ENCODE measurements around the gene SLC18A2.
"Not testable (repeated sequence)": the region's sequence is repeated elsewhere in the genome, so short reads cannot be mapped to it uniquely, and the experiment has no call there.

SLC18A2 gene

DNA sequence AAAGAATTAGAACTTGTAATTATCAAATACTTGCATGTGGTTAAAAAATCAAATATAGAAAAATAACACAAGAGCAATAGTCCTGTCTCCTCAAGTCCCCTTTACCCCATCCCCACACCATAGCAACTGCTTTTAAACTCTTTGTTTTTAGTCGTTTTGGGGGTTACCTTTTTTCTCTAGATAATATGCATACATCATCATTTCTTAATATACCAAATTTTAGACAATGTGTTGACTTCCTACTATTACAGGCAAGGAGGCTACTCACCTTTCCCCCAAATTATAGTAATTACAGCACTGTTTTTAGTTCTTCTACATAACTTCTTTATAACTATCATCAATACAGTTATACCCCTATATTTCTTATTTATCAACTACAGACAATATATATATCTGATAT, 57.3 kb downstream of the SLC18A2 start:
- no peaks in the 10 kb centered on the region for H3K4me1 ChIP-seq (ENCODE audit: control insufficient read depth, insufficient read depth, low read length)
- H3K9me3 ChIP-seq (replicated peaks; ENCODE audit: low read length): no peaks in the 10 kb centered on the region
- H3K4me2 ChIP-seq (ENCODE audit: low read length): no peak overlapping the region
- no peak overlapping the region for H3K9ac ChIP-seq (ENCODE audit: low read depth, low read length)
- H3K36me3 ChIP-seq (ENCODE audit: insufficient read depth, low read length): no peaks in the 10 kb centered on the region
- H3K27me3 ChIP-seq (ENCODE audit: control insufficient read depth, insufficient read depth, low read length): no peaks in the 10 kb centered on the region
- H3K4me3 ChIP-seq (ENCODE audit: low read length): no peak overlapping the region

DNA sequence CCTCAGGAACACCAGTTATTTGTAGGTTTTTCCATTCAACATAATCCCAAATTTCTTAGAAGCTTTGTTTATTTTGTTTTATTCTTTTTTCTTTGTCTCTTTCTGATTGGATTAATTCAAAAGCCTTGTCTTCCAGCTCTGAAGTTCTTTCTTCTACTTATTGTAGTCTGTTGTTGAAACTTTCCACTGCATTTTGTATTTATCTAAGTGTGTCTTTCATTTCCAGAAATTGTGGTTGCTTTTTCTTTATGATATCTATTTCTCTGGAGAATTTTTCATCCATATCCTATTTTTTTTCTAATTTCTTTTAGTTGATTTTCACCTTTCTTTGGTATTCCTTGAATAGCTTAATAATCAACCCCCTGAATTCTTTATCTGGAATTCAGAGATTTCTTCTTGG, 58.5 kb downstream of the SLC18A2 start:
- Histone ChIP-seq H3K9ac (ENCODE audit: low read depth, low read length) (no peak overlapping the region), H3K4me3 (ENCODE audit: low read length) (no peak overlapping the region), H3K36me3 (ENCODE audit: insufficient read depth, low read length) (no peaks in the 10 kb centered on the region), H3K27me3 (ENCODE audit: control insufficient read depth, insufficient read depth, low read length) (no peaks in the 10 kb centered on the region), H3K4me2 (ENCODE audit: low read length) (no peak overlapping the region), H3K9me3 (replicated peaks; ENCODE audit: low read length) (no peaks in the 10 kb centered on the region), H3K4me1 (ENCODE audit: control insufficient read depth, insufficient read depth, low read length) (no peaks in the 10 kb centered on the region)

DNA sequence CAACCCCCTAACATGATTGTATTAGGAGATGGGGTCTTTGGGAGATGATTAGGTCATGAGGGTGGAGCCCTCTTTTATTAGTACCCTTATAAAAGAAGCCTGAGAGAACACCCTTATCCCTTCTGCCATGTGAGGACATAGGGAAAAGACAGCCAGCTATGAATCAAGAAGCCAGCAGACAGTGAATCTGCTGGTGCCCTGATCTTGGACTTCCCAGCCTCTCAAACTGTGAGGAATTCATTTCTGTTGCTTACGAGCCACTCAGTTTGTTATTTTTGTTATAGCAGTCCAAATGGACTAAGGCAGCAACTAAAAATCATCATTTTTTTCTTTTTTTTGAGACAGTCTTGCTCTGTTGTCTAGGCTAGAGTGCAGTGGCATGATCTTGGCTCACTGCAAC, 59.8 kb downstream of the SLC18A2 start:
- H3K9ac ChIP-seq (ENCODE audit: low read depth, low read length): no peak overlapping the region

DNA sequence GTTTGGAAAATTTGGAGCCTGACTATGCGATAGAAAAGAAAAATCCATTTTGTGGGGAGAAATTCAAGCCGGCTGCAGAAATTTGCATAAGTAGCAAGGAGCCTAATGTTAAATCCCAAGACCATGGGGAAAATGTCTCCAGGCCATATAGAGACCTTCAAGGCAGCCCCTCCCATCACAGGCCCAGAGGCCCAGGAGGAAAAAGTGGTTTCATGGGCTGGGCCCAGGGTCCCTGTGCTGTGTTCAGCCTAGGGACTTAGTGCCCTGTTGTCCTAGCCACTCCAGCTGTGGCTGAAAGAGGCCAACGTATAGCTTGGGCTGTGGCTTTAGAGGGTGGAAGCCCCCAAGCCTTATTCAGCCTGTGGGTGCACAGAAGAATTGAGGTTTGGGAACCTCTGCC, 62.5 kb downstream of the SLC18A2 start:
- H3K27me3 ChIP-seq (ENCODE audit: control insufficient read depth, insufficient read depth, low read length); H3K4me2 ChIP-seq (ENCODE audit: low read length); H3K36me3 ChIP-seq (ENCODE audit: insufficient read depth, low read length): not testable (repeated sequence)

More for the DNA sequence above, 59.8 kb downstream of the SLC18A2 start:
- Histone ChIP-seq H3K27me3 (ENCODE audit: control insufficient read depth, insufficient read depth, low read length) (no peaks in the 10 kb centered on the region), H3K9me3 (replicated peaks; ENCODE audit: low read length) (no peaks in the 10 kb centered on the region), H3K4me1 (ENCODE audit: control insufficient read depth, insufficient read depth, low read length) (no peaks in the 10 kb centered on the region), H3K4me2 (ENCODE audit: low read length) (no peak overlapping the region), H3K4me3 (ENCODE audit: low read length) (no peak overlapping the region), H3K36me3 (ENCODE audit: insufficient read depth, low read length) (no peaks in the 10 kb centered on the region)

DNA sequence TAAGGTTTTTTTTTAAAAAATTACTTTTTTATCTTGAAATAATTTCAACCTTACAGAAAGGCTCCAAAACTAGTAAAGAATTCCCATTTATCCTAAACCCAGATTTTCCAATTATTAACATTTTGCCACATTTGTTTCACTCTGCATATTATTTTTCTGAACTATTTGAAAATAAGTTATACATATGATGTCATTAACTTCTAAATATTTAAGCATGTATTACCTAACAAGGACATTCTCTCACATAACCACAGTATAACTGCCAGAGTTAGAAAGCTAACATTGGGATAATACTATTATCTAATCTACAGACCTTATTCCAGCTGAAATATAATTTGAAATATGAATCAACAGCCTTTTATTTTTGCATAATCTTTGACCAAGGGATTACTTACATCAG, 65.8 kb downstream of the SLC18A2 start:
- H3K4me3 ChIP-seq (ENCODE audit: low read length): no peak overlapping the region
- no peak overlapping the region for H3K4me2 ChIP-seq (ENCODE audit: low read length)
- H3K36me3 ChIP-seq (ENCODE audit: insufficient read depth, low read length): peaks cover 2% of the 10 kb centered on the region
- no peaks in the 10 kb centered on the region for H3K4me1 ChIP-seq (ENCODE audit: control insufficient read depth, insufficient read depth, low read length)
- no peak overlapping the region for H3K9ac ChIP-seq (ENCODE audit: low read depth, low read length)
- H3K27me3 ChIP-seq (ENCODE audit: control insufficient read depth, insufficient read depth, low read length): no peaks in the 10 kb centered on the region
- H3K9me3 ChIP-seq (replicated peaks; ENCODE audit: low read length): no peaks in the 10 kb centered on the region

More for the DNA sequence above, 62.5 kb downstream of the SLC18A2 start:
- H3K9me3 ChIP-seq (replicated peaks; ENCODE audit: low read length); H3K9ac ChIP-seq (ENCODE audit: low read depth, low read length); H3K4me3 ChIP-seq (ENCODE audit: low read length); H3K4me1 ChIP-seq (ENCODE audit: control insufficient read depth, insufficient read depth, low read length): not testable (repeated sequence)

DNA sequence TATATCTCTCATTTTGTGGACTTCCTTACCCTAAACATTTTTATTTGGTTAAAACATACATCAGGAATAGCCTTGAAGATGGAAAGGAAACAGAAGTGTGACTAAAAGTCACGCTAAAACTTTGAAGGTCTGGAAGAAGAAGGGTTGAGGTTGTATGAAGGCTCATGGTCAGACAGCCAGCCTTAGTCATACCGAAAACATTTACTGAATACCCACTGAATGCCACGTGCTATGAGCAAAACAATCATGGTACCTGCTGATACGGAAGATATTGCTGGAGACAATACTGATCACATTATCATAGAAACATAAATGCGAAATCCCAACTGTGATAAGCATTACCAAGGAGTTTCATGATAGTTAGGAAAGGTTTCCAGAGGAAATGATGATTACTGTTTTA, 70.3 kb downstream of the SLC18A2 start:
- Histone ChIP-seq H3K27me3 (ENCODE audit: control insufficient read depth, insufficient read depth, low read length) (no peaks in the 10 kb centered on the region), H3K36me3 (ENCODE audit: insufficient read depth, low read length) (peaks cover 2% of the 10 kb centered on the region), H3K4me2 (ENCODE audit: low read length) (no peak overlapping the region), H3K9me3 (replicated peaks; ENCODE audit: low read length) (no peaks in the 10 kb centered on the region), H3K9ac (ENCODE audit: low read depth, low read length) (no peak overlapping the region), H3K4me1 (ENCODE audit: control insufficient read depth, insufficient read depth, low read length) (no peaks in the 10 kb centered on the region), H3K4me3 (ENCODE audit: low read length) (no peak overlapping the region)

DNA sequence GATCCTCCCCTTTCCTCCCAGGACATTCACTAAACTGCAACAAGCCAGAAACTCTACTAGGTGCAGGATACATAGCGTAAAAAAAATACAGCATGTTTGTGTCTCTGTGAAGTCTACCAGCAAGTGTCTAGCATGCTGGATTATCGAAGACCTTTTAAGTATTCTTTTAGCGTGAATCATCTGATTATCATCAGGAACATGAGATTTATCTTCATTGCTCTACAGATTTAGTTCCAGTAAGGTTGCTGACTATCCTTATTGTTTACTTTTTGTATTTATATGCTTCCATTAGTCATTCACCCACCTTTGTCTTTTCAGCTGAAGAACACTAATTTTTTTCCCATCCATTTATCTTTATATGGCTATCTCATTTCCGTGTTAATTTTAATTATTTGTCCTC, 71.5 kb downstream of the SLC18A2 start:
- Histone ChIP-seq H3K4me3 (ENCODE audit: low read length) (no peak overlapping the region), H3K36me3 (ENCODE audit: insufficient read depth, low read length) (peaks cover 2% of the 10 kb centered on the region), H3K4me1 (ENCODE audit: control insufficient read depth, insufficient read depth, low read length) (no peaks in the 10 kb centered on the region), H3K9me3 (replicated peaks; ENCODE audit: low read length) (no peaks in the 10 kb centered on the region), H3K27me3 (ENCODE audit: control insufficient read depth, insufficient read depth, low read length) (no peaks in the 10 kb centered on the region), H3K9ac (ENCODE audit: low read depth, low read length) (no peak overlapping the region), H3K4me2 (ENCODE audit: low read length) (no peak overlapping the region)

DNA sequence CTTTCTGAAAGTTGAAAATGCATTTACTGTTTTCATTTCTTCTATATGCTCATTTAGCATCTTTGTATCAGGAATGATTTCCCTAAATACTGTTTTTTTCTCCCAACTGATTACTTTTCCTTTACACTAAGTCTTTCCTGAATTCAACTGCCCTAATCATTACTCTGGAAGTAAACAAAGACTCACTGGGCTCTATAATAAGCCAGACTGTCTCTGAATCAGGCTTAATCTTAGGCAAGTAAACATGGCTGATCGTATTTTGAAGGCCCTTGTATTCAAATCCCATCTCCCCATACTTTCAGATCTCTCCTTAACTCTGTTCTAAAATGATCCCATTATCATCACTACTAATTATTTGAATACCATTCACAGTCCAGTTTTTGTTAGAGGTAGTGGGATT, 72.7 kb downstream of the SLC18A2 start:
- Histone ChIP-seq H3K4me2 (ENCODE audit: low read length) (no peak overlapping the region), H3K9me3 (replicated peaks; ENCODE audit: low read length) (no peaks in the 10 kb centered on the region), H3K9ac (ENCODE audit: low read depth, low read length) (no peak overlapping the region), H3K36me3 (ENCODE audit: insufficient read depth, low read length) (peaks cover 2% of the 10 kb centered on the region), H3K4me1 (ENCODE audit: control insufficient read depth, insufficient read depth, low read length) (no peaks in the 10 kb centered on the region), H3K27me3 (ENCODE audit: control insufficient read depth, insufficient read depth, low read length) (no peaks in the 10 kb centered on the region), H3K4me3 (ENCODE audit: low read length) (no peak overlapping the region)

DNA sequence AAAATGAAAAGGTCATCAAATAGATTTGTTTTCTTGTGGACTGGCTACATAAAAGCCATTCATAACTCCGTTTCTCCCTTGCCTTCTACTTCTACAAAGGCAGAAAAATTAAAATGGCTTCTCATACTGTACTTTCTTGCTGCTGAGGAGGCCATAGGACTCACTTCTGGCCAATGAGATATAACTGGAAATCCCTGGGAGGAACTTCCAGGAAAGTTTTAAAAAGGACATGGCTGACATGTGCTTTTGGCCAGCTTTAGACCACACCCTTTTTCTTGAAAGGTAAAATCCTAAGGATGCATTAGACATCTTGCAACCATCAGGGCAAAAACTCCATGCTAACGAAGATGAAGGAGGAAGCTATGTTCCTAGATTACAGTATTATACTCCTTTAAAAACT, 75.8 kb downstream of the SLC18A2 start:
- Histone ChIP-seq H3K9ac (ENCODE audit: low read depth, low read length) (no peak overlapping the region), H3K4me2 (ENCODE audit: low read length) (no peak overlapping the region), H3K4me3 (ENCODE audit: low read length) (no peak overlapping the region), H3K9me3 (replicated peaks; ENCODE audit: low read length) (no peaks in the 10 kb centered on the region), H3K36me3 (ENCODE audit: insufficient read depth, low read length) (no peaks in the 10 kb centered on the region), H3K27me3 (ENCODE audit: control insufficient read depth, insufficient read depth, low read length) (no peaks in the 10 kb centered on the region), H3K4me1 (ENCODE audit: control insufficient read depth, insufficient read depth, low read length) (no peaks in the 10 kb centered on the region)

DNA sequence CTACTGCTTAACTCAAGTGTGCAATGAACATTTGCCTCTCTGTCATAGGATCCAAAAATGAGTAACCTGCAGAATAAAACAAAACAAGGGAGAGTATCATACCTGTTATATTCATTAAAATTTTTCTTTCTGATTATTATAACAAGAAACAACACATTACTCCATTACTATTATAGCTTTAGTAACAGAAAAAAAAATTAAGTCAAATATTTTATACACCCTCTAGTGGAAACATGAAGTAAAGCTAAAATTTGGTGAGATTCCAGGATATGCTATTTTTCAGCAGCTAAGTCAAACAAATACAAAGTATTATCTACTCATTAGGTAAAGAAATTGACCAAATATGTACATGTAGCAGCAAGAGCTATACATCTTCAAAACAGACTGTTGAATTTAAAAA, 78.0 kb downstream of the SLC18A2 start:
- no peak overlapping the region for H3K9ac ChIP-seq (ENCODE audit: low read depth, low read length)
- no peaks in the 10 kb centered on the region for H3K4me1 ChIP-seq (ENCODE audit: control insufficient read depth, insufficient read depth, low read length)
- no peaks in the 10 kb centered on the region for H3K36me3 ChIP-seq (ENCODE audit: insufficient read depth, low read length)
- H3K4me2 ChIP-seq (ENCODE audit: low read length): no peak overlapping the region
- no peaks in the 10 kb centered on the region for H3K9me3 ChIP-seq (replicated peaks; ENCODE audit: low read length)
- no peak overlapping the region for H3K4me3 ChIP-seq (ENCODE audit: low read length)
- no peaks in the 10 kb centered on the region for H3K27me3 ChIP-seq (ENCODE audit: control insufficient read depth, insufficient read depth, low read length)

DNA sequence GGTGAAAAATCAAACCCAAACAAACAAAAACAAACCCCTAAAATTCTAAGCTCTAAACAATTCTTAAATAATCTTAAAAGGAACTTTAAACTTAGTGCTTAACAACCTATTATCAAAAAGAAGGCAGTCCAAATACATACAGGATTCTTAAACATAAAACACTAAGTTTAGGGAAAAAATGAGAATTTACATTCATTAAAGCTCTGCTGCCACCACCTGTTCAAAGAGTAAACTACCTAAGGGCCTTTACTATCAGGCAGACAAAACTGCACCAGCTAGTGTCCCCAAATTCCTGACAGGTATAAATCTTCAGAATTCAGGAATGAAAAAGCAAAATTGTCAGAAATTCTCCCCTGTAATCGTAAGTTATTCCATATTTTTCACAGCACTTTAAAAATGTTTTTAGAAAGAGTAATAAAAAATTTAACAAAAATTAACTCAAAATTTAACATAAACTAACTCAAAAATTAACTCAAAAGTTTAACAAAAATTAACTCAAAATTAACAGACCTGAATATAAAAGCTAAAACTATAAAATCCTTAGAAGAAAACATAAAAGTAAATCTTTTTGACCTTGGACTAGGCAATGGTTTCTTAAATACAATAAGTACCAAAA, 79.2 kb downstream of the SLC18A2 start:
- no peak overlapping the region for H3K4me2 ChIP-seq (ENCODE audit: low read length)
- H3K4me1 ChIP-seq (ENCODE audit: control insufficient read depth, insufficient read depth, low read length): no peaks in the 10 kb centered on the region
- H3K9ac ChIP-seq (ENCODE audit: low read depth, low read length): no peak overlapping the region
- no peaks in the 10 kb centered on the region for H3K9me3 ChIP-seq (replicated peaks; ENCODE audit: low read length)
- H3K36me3 ChIP-seq (ENCODE audit: insufficient read depth, low read length): no peaks in the 10 kb centered on the region
- H3K4me3 ChIP-seq (ENCODE audit: low read length): no peak overlapping the region
- H3K27me3 ChIP-seq (ENCODE audit: control insufficient read depth, insufficient read depth, low read length): no peaks in the 10 kb centered on the region

DNA sequence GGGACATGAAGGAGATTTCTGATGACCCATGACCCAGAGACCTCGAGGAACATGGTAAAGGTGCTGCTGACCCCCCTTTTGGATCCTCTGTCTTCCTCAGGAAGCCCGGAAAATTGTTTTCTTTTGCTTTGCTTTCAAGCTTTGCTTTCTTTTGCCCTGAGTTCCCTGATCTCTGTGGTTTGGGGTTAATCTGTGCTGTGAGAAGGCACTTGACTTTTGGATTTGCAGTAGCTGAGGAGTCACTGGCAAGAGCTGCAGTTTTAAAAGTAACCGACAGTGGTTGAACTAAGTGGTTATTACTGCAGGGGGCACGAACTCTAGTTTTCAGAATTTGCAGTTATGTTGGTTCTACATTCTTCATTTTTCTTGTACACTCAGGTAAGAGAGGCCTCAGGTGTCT, 81.3 kb downstream of the SLC18A2 start:
- Histone ChIP-seq H3K36me3 (ENCODE audit: insufficient read depth, low read length) (no peaks in the 10 kb centered on the region), H3K27me3 (ENCODE audit: control insufficient read depth, insufficient read depth, low read length) (no peaks in the 10 kb centered on the region), H3K9ac (ENCODE audit: low read depth, low read length) (no peak overlapping the region), H3K4me1 (ENCODE audit: control insufficient read depth, insufficient read depth, low read length) (no peaks in the 10 kb centered on the region), H3K4me2 (ENCODE audit: low read length) (no peak overlapping the region), H3K4me3 (ENCODE audit: low read length) (no peak overlapping the region), H3K9me3 (replicated peaks; ENCODE audit: low read length) (no peaks in the 10 kb centered on the region)

Data from skeletal muscle satellite cell (primary cell).